Adrenal gland (tissue), 5 donors: ENCODE measurements around the gene KLHL3.

Experiments used
- CTCF ChIP-seq, 6 experiments: fragments of 450-650 bp in 4 of 6; fragments of 200-600 bp in 2 of 6; sonication (generic) in 1 of 6; IDR thresholded peaks; 1 replicate in 5 of 6; 2 replicates in 1 of 6; pipeline versions ENCODE4 v1.5.1 to v1.8.0; 2016 to 2021; ENCODE audit warnings: antibody characterized with exemption in 6 of 6, mild to moderate bottlenecking in 2 of 6, moderate library complexity in 1 of 6
- POLR2A ChIP-seq, 2 donors: fragments of 450-650 bp; IDR thresholded peaks; one replicate each; pipeline ENCODE4 v1.6.1; 2017; ENCODE audit warnings: antibody characterized with exemption in 2 of 2, mild to moderate bottlenecking in 2 of 2, moderate library complexity in 1 of 2
- donor health status: DM: no; HTN: no; CAD: no.

DNA sequence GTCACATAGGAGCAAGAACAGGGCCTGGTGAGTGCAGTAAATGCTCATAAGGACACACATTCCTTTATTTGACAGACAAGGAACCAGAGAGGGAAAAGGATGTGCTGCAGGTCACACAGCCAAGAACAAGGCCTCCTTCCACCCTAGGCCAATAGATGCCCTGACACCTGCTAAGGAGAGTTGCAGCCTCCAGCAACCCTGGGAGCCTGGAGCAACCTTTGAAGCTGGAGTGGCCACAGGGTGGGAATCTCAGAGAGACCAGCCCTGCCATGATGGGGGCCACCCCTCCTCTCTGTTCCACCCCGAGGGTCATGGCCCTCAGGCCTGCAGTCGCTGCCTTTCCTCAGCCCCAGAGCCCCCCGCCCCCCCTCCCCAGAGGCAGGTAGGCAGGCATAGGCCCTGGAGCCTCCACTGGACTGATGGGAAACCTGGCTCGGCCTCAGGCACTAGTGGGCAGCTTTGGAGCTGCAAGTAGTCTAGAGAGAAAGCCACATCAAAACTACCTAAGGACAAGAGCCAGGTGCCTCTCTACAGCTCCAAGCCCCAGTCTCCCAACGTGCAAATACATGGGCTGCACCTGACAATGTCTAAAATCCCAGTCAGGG, 120.6 kb downstream of the KLHL3 start:
- TF ChIP-seq POLR2A (IDR thresholded peaks at IDR 0.05) (no peak), CTCF (IDR thresholded peaks at IDR 0.05) (no peak)
